A673 (cell line): ENCODE measurements around the gene BCDIN3D. TPM values are rescaled to one million over a fixed set of nuclear protein-coding genes. Genes with fewer than 3 reads are reported as not detected.
"Not testable (repeated sequence)": the region's sequence is repeated elsewhere in the genome, so short reads cannot be mapped to it uniquely, and the experiment has no call there.

Experiments
- BruUV-seq: library from RNA; stranded (reverse); fragments of 400-500 nt; replicated peaks from 2 replicates; lab custom pipeline; 2021; lab: Mats Ljungman, UMichigan
- CTCF ChIA-PET: fragments of 300-600 bp; sonication (Branson Sonifier 250); formaldehyde crosslinking; loops from one replicate; lab custom pipeline; 2022; ENCODE audit warnings: antibody characterized with exemption; lab: Charles Lee
- POLR2A ChIA-PET: fragments of 300-600 bp; sonication (Branson Sonifier 250); formaldehyde crosslinking; loops from one replicate; lab custom pipeline; 2022; ENCODE audit warnings: antibody characterized with exemption; ENCODE audit not compliant: low non-redundant PET; lab: Charles Lee
- DNase-seq: peaks from one replicate; pipeline ENCODE4 v3.0.0-alpha.2; 2015; ENCODE audit warnings: low spot score
- H3K27ac ChIP-seq: fragments of 200-600 bp; sonication (generic); 2 replicates; pipeline ENCODE4 v1.5.1; 2016; ENCODE audit warnings: mixed run types, low read depth, mild to moderate bottlenecking, mixed read lengths, antibody characterized with exemption, low read length; ENCODE audit not compliant: poor library complexity, severe bottlenecking
- H3K27me3 ChIP-seq: fragments of 200-600 bp; sonication (generic); replicated peaks from 2 replicates; pipeline ENCODE4 v1.6.1; 2017; ENCODE audit warnings: mixed run types, low read depth, mild to moderate bottlenecking, mixed read lengths, antibody characterized with exemption, low read length; ENCODE audit not compliant: insufficient read depth, poor library complexity
- H3K36me3 ChIP-seq: fragments of 200-600 bp; sonication (generic); 2 replicates; pipeline ENCODE4 v1.6.1; 2016; ENCODE audit warnings: mixed run types, mild to moderate bottlenecking, mixed read lengths, antibody characterized with exemption, low read length; ENCODE audit not compliant: insufficient read depth, poor library complexity, severe bottlenecking
- H3K4me1 ChIP-seq: fragments of 200-600 bp; sonication (generic); 2 replicates; pipeline ENCODE4 v1.6.1; 2017; ENCODE audit warnings: mixed run types, mild to moderate bottlenecking, mixed read lengths, antibody characterized with exemption, low read length; ENCODE audit not compliant: insufficient read depth, poor library complexity, severe bottlenecking
- H3K4me3 ChIP-seq: fragments of 200-600 bp; sonication (generic); 2 replicates; pipeline ENCODE4 v1.5.1; 2016; ENCODE audit warnings: low read depth, mixed run types, mild to moderate bottlenecking, mixed read lengths, low read length; ENCODE audit not compliant: poor library complexity, severe bottlenecking
- H3K9me3 ChIP-seq: fragments of 200-600 bp; sonication (generic); 2 replicates; pipeline ENCODE4 v1.6.1; 2016; ENCODE audit warnings: mixed run types, low read depth, mild to moderate bottlenecking, mixed read lengths, antibody characterized with exemption, low read length; ENCODE audit not compliant: poor library complexity, severe bottlenecking
- EZH2 ChIP-seq: fragments of 200-600 bp; sonication (generic); IDR thresholded peaks from 2 replicates; pipeline ENCODE4 v1.6.1; 2017; ENCODE audit warnings: borderline replicate concordance, low read depth, mild to moderate bottlenecking, mixed read lengths, antibody characterized with exemption, low read length; ENCODE audit not compliant: poor library complexity, severe bottlenecking
- intact Hi-C: fragments of 100-400 bp; cut with micrococcal nuclease; formaldehyde crosslinking; loops from one replicate; pipeline ENCODE4 v1.10.0; 2022; ENCODE audit not compliant: unreplicated experiment
- total RNA-seq: library from RNA; stranded (reverse); gene quantifications from 2 replicates; pipeline ENCODE4 v1.2.3, GENCODE V29; 2021
- TF ChIP-seq, protein P1 (sequence below): fragments of 300-800, 200-600 bp; sonication (generic); conservative IDR thresholded peaks from 2 replicates; pipeline ENCODE4 v1.5.1; 2017; ENCODE audit warnings: low read depth, mild to moderate bottlenecking, antibody characterized with exemption, low read length, moderate library complexity, mixed read lengths

The BCDIN3D gene
- total RNA-seq, 1 experiment from 2014 or later, result 5.7 TPM

DNA sequence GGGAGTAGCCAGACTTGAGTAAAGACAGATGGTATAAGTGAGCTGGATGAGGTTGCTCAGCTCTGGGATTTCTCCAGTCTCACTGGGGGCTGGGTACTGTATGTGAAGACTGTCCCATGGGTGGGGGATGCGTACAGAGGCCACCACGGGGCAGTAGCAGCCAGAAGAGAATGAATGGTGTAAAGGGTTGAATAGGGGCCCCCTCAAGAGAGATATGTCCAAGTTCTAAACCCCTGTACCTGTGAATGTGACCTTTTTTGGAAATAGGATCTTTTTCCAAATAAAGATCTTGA lies 21.8 kb upstream of the BCDIN3D start:
- no TSS peak for BruUV-seq
- DNase-seq, result no peak
- ChIA-PET CTCF (no interaction called here), POLR2A (no interaction called here)
- no peaks in the 10 kb centered on the region for H3K9me3 ChIP-seq
- TF ChIP-seq, protein P1, sequence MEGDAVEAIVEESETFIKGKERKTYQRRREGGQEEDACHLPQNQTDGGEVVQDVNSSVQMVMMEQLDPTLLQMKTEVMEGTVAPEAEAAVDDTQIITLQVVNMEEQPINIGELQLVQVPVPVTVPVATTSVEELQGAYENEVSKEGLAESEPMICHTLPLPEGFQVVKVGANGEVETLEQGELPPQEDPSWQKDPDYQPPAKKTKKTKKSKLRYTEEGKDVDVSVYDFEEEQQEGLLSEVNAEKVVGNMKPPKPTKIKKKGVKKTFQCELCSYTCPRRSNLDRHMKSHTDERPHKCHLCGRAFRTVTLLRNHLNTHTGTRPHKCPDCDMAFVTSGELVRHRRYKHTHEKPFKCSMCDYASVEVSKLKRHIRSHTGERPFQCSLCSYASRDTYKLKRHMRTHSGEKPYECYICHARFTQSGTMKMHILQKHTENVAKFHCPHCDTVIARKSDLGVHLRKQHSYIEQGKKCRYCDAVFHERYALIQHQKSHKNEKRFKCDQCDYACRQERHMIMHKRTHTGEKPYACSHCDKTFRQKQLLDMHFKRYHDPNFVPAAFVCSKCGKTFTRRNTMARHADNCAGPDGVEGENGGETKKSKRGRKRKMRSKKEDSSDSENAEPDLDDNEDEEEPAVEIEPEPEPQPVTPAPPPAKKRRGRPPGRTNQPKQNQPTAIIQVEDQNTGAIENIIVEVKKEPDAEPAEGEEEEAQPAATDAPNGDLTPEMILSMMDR, result no peak
- no peak for TF ChIP-seq EZH2
- intact Hi-C loops, result loop anchor here (5.0 kb wide), 1 partner anchor 83 kb away; no protein-coding TSS in a partner anchor
- H3K27ac ChIP-seq, result no peak overlapping the region
- no peak overlapping the region for H3K4me3 ChIP-seq
- H3K27me3 ChIP-seq, result no peaks in the 10 kb centered on the region
- no peaks in the 10 kb centered on the region for H3K36me3 ChIP-seq
- peaks cover 7% of the 10 kb centered on the region for H3K4me1 ChIP-seq

DNA sequence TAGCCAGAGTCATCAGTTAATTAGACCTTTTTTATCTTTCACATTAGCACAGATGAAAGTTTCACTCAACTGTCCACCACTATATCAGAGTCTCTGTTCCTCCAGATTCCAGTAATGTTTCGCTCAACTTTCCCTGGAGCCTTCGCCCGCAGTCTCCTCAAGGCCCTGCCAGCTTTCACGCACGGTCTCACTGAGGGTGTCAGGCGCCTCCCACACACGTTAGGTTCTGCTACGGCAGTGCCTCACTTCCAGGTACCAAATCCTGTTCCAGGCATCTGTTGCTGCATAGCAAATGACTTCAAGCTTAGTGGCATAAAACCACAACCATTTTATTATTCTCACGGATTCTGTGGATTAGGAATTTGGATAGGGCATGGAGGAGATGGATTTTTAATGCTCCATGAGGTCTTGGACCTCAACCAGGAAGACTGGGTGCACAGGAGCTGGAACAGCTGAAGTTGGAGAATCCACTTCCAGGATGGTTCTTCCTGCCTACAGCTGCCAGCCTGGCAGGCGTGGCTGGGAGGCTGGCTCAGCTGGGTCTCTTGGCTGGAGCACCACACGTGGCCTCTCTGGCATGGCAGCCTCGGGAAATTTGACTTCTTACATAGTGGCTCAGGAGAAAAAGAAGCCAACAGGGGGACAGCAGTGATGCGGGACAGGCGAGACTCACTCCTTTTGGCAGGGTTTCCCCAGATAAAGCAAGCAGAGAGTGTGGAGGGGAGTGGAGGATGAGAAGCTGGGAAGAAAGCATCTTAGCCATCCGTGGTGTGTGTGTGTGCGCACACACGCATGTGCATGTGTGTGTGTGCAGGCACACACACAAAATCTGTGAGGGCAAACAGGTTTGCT lies 21.3 kb upstream of the BCDIN3D start:
- no peak overlapping the region for H3K4me3 ChIP-seq
- intact Hi-C loops, result no loop called here
- H3K9me3 ChIP-seq, result no peaks in the 10 kb centered on the region
- no peaks in the 10 kb centered on the region for H3K27me3 ChIP-seq
- TF ChIP-seq, protein P1, result no peak
- no peak for TF ChIP-seq EZH2
- H3K36me3 ChIP-seq, result no peaks in the 10 kb centered on the region
- H3K27ac ChIP-seq, result no peak overlapping the region
- BruUV-seq, result no TSS peak
- POLR2A ChIA-PET, result no interaction called here
- CTCF ChIA-PET, result interaction anchor here (0.5 kb wide), 1 partner anchor 725 kb away, joined by 3 read pairs; no protein-coding TSS in a partner anchor
- no peak for DNase-seq
- peaks cover 4% of the 10 kb centered on the region for H3K4me1 ChIP-seq

GRCh38 chr12:49860921-49861320 lies 18.0 kb upstream of the BCDIN3D start:
- H3K36me3 ChIP-seq, H3K27me3 ChIP-seq, intact Hi-C loops, H3K9me3 ChIP-seq, H3K4me3 ChIP-seq, BruUV-seq, CTCF ChIA-PET, DNase-seq, POLR2A ChIA-PET, H3K27ac ChIP-seq, H3K4me1 ChIP-seq: not testable (repeated sequence)

GRCh38 chr12:49855890-49856289 lies 13.0 kb upstream of the BCDIN3D start:
- H3K36me3 ChIP-seq, H3K4me3 ChIP-seq, H3K9me3 ChIP-seq, CTCF ChIA-PET, POLR2A ChIA-PET, H3K4me1 ChIP-seq, BruUV-seq, DNase-seq, H3K27me3 ChIP-seq, intact Hi-C loops, H3K27ac ChIP-seq: not testable (repeated sequence)
